Stomach (tissue), 4 donors: ENCODE data around the gene INHBA.

Experiments used
- CTCF ChIP-seq, 7 experiments: fragments of 450-650 bp in 4 of 7; fragments of 200-600 bp in 3 of 7; sonication (generic) in 3 of 7; IDR thresholded peaks; one replicate each; pipeline ENCODE4 v1.5.1; 2016 to 2019; ENCODE audit warnings: antibody characterized with exemption in 7 of 7, control low read depth in 2 of 7, mild to moderate bottlenecking in 1 of 7
- EP300 ChIP-seq: sonication (generic); formaldehyde crosslinking; IDR thresholded peaks from one replicate; pipeline ENCODE4 v1.6.1; 2017; ENCODE audit warnings: antibody characterized with exemption
- POLR2A ChIP-seq, 4 donors: fragments of 450-650 bp; IDR thresholded peaks; one replicate each; pipeline ENCODE4 v1.6.1; 2016; ENCODE audit warnings: antibody characterized with exemption in 4 of 4, control low read depth in 2 of 4, mild to moderate bottlenecking in 1 of 4, moderate library complexity in 1 of 4

- TF ChIP-seq CTCF (IDR thresholded peaks at IDR 0.05) (no peak), EP300 (no peak), POLR2A (IDR thresholded peaks at IDR 0.05) (no peak)
Observed at GRCh38 chr7:41643616-41644015, 59.3 kb downstream of the INHBA start.
